Glutamatergic neuron (in vitro differentiated cells): ENCODE data around the gene TTC1. TPM values are rescaled to one million over a fixed set of nuclear protein-coding genes. Genes with fewer than 3 reads are reported as not detected.
A peak's percentile ranks its signal among the peaks of the same experiment; 100 is the strongest.

Experiments used
- DNase-seq: peaks from one replicate; pipeline ENCODE4 v3.0.0; 2022
- H3K27ac Mint-ChIP-seq: one replicate; pipeline ENCODE4 v1.8.0; 2020; ENCODE audit warnings: mild to moderate bottlenecking, mixed read lengths, inconsistent platforms; ENCODE audit not compliant: unreplicated experiment
- H3K27me3 Mint-ChIP-seq: one replicate; pipeline ENCODE4 v1.8.0; 2020; ENCODE audit warnings: mild to moderate bottlenecking, moderate library complexity, mixed read lengths, inconsistent platforms; ENCODE audit not compliant: unreplicated experiment
- H3K36me3 Mint-ChIP-seq: one replicate; pipeline ENCODE4 v1.8.0; 2020; ENCODE audit warnings: mild to moderate bottlenecking, mixed read lengths, inconsistent platforms; ENCODE audit not compliant: unreplicated experiment
- H3K4me1 Mint-ChIP-seq: one replicate; pipeline ENCODE4 v1.8.0; 2020; ENCODE audit warnings: mild to moderate bottlenecking, low read depth, mixed read lengths, inconsistent platforms; ENCODE audit not compliant: unreplicated experiment
- H3K4me3 Mint-ChIP-seq: one replicate; pipeline ENCODE4 v1.8.0; 2020; ENCODE audit warnings: mild to moderate bottlenecking, mixed read lengths, inconsistent platforms; ENCODE audit not compliant: unreplicated experiment
- H3K9me3 Mint-ChIP-seq: one replicate; pipeline ENCODE4 v1.8.0; 2020; ENCODE audit warnings: mild to moderate bottlenecking, moderate library complexity, mixed read lengths, inconsistent platforms; ENCODE audit not compliant: unreplicated experiment
- total RNA-seq: library from RNA; stranded (reverse); fragmentation: NEBNext Ultra II Directional; extraction: Animal tissue kit (Norgen Biotek cat#: 25700); gene quantifications from one replicate; pipeline ENCODE4 v1.2.1, GENCODE V29; 2021; ENCODE audit not compliant: unreplicated experiment
- TF ChIP-seq, protein P1 (sequence below): fragments of 200-600 bp; sonication (generic); IDR thresholded peaks from one replicate; pipeline ENCODE4 v1.5.0; 2021; ENCODE audit not compliant: partially characterized antibody, unreplicated experiment

Gene TTC1
- total RNA-seq, 1 donor from 2014 or later, result 41.0 TPM

DNA sequence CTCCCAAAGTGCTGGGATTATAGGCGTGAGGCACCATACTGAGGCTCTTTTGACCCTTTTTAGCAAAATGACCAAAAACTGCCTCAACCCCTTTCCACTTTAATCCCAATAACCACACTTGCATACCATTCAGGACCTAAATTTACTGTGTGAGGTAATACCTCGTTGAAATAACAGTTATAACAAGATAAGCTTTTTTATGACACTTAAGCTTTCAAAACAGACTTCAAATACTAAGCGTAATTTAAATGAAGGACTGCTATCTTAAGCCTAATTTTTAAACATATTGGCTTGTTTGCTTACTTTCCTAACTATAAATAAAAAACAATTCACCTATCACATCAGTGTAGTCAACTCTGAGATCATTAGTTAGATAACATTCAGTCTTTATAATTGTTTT is 72.6 kb downstream of the TTC1 start:
- Mint-ChIP-seq H3K4me3 (no peak overlapping the region), H3K27me3 (no peaks in the 10 kb centered on the region), H3K36me3 (no peaks in the 10 kb centered on the region), H3K9me3 (no peaks in the 10 kb centered on the region), H3K4me1 (peaks cover 25% of the 10 kb centered on the region), H3K27ac (no peak overlapping the region)
- DNase-seq, result no peak
- TF ChIP-seq, protein P1, sequence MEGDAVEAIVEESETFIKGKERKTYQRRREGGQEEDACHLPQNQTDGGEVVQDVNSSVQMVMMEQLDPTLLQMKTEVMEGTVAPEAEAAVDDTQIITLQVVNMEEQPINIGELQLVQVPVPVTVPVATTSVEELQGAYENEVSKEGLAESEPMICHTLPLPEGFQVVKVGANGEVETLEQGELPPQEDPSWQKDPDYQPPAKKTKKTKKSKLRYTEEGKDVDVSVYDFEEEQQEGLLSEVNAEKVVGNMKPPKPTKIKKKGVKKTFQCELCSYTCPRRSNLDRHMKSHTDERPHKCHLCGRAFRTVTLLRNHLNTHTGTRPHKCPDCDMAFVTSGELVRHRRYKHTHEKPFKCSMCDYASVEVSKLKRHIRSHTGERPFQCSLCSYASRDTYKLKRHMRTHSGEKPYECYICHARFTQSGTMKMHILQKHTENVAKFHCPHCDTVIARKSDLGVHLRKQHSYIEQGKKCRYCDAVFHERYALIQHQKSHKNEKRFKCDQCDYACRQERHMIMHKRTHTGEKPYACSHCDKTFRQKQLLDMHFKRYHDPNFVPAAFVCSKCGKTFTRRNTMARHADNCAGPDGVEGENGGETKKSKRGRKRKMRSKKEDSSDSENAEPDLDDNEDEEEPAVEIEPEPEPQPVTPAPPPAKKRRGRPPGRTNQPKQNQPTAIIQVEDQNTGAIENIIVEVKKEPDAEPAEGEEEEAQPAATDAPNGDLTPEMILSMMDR, result no peak

DNA sequence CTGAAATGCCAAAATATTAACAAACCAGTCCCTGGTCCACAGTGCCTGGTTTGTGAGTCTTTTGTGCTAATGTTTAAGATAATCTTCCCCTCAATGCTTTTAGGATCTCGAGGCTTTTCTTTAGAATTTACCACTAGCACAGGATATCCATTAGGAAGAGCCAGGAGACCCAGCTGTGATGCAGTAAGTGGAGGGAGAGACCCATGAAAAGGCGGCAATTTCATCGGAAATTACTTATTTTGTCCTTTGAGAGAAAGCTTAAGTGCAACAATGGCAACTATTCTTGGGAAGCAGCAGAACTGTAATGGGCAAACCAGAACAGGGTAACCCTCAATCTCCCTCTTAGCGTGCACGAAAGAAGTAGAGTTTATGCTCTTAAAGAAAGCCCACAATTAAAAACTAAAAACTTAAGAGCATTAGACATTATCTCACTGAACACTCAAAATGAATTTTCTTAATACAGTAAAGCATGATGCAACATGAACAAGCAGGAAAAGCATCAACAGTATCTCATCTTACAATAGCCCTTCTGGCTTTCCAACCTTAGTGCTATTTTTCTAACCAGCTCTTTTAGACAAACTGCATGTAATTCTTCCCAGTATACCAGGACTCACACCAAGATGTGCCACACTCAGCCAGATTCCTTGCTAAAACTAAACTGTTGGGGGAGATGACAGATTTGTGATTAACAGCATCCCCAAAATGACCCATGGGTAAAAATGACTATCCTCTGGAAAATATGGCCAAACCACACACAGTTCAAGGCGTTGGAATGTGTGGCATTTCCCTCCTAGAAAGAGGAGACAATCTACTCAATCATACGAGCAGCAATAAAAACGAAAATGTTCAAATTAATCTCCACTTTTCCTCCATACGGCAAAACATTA is 73.9 kb downstream of the TTC1 start:
- TF ChIP-seq, protein P1, result no peak
- no peaks in the 10 kb centered on the region for H3K27me3 Mint-ChIP-seq
- peak overlapping the region; percentile 90 for H3K27ac Mint-ChIP-seq
- no peak for DNase-seq
- peak overlapping the region; percentile 30 for H3K4me3 Mint-ChIP-seq
- no peaks in the 10 kb centered on the region for H3K9me3 Mint-ChIP-seq
- H3K36me3 Mint-ChIP-seq, result no peaks in the 10 kb centered on the region
- peaks cover 25% of the 10 kb centered on the region for H3K4me1 Mint-ChIP-seq

DNA sequence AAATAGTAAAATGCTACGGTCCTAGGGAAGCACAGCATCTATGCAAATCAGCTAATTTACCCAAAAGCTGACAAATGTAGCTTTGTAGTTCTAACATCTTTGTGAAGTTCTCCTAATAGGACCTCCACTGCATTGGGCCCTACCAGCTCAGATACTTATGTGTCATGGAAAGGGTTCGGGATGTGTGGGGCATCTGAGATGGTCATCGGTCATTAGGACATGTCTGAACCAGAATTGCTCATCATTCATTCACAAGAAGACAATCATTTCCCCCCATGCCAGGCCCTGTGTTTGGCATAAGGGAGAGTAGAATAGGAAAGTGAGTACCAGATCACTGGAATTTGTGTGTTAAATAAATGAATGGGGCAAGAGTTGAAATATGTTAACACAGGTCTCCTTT is 74.6 kb downstream of the TTC1 start:
- H3K27me3 Mint-ChIP-seq, result no peaks in the 10 kb centered on the region
- peak overlapping the region; percentile 30 for H3K4me3 Mint-ChIP-seq
- H3K9me3 Mint-ChIP-seq, result no peaks in the 10 kb centered on the region
- TF ChIP-seq, protein P1, result no peak
- no peak for DNase-seq
- peaks cover 25% of the 10 kb centered on the region for H3K4me1 Mint-ChIP-seq
- H3K27ac Mint-ChIP-seq, result peak overlapping the region; percentile 90
- no peaks in the 10 kb centered on the region for H3K36me3 Mint-ChIP-seq

DNA sequence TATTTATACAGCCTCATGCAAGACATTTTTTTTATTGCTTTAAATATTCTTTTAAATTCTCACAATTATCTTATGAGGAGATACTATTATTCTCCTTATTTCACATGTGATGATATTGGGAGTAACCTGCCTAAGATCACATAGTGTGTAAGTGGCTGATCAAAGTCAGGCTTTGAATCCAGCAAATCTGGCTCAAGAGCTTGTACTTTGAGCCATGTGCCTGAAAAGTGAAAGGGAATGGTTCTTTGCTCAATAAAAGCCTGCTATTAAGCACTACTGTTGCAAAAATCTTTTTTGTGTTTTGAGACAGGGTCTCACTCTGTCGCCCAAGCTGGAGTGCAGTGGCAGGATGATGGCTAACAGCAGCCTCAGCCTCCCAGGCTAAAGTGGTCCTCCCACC is 75.2 kb downstream of the TTC1 start:
- Mint-ChIP-seq H3K4me3 (no peak overlapping the region), H3K4me1 (peaks cover 23% of the 10 kb centered on the region), H3K36me3 (no peaks in the 10 kb centered on the region), H3K9me3 (no peaks in the 10 kb centered on the region), H3K27me3 (no peaks in the 10 kb centered on the region), H3K27ac (no peak overlapping the region)
- DNase-seq, result no peak
- TF ChIP-seq, protein P1, result no peak

DNA sequence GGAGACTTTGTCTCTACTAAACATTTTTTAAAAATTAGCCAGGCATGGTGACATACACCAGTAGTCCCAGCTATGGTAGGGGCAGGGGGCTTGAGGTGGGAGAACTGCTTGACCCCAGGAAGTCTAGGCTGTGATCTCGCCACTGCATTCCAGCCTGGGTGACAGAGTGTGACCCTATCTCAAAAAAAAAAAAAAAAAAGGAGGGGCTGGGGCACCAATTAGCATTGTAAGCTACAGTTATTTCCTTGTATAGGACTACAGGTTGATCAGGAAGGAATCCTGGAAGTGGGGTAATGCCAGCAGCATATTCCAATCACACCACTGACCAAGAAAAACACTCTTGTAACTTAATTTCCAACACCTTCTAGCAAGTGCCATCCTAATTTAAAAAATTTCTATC is 78.3 kb downstream of the TTC1 start:
- Mint-ChIP-seq H3K36me3 (no peaks in the 10 kb centered on the region), H3K4me3 (no peak overlapping the region), H3K9me3 (peaks cover 2% of the 10 kb centered on the region), H3K4me1 (peaks cover 23% of the 10 kb centered on the region), H3K27ac (no peak overlapping the region), H3K27me3 (no peaks in the 10 kb centered on the region)
- TF ChIP-seq, protein P1, result no peak
- no peak for DNase-seq
